PFSK-1 (cell line): ENCODE results near the gene BRIP1.

Experiments used
- POLR2AphosphoS5 ChIP-seq: IDR thresholded peaks from 2 replicates; pipeline ENCODE4 v1.6.1; 2012; ENCODE audit warnings: low read depth, mild to moderate bottlenecking, control low read depth, low read length, moderate library complexity
- TAF1 ChIP-seq: IDR thresholded peaks from 2 replicates; pipeline ENCODE4 v1.6.1; 2012; ENCODE audit warnings: low read length, control low read depth, borderline replicate concordance; ENCODE audit not compliant: insufficient read depth

- TF ChIP-seq POLR2AphosphoS5, result no peak
- TF ChIP-seq TAF1, result no peak
Observed at GRCh38 chr17:61904094-61904710, 40.9 kb upstream of the BRIP1 start.
